IPS-18a (cell line): ENCODE data around the gene SLC37A1.
"Not testable (repeated sequence)": the region's sequence is repeated elsewhere in the genome, so short reads cannot be mapped to it uniquely, and the experiment has no call there.

Source experiments
- H3K27ac ChIP-seq: one replicate; pipeline ENCODE4 v1.5.1; 2013; ENCODE audit warnings: low read length
- H3K27me3 ChIP-seq: one replicate; pipeline ENCODE4 v1.6.1; 2013; ENCODE audit warnings: mild to moderate bottlenecking, low read length; ENCODE audit not compliant: control insufficient read depth, insufficient read depth
- H3K36me3 ChIP-seq: one replicate; pipeline ENCODE4 v1.6.1; 2013; ENCODE audit warnings: low read depth, low read length; ENCODE audit not compliant: control insufficient read depth
- H3K4me1 ChIP-seq: one replicate; pipeline ENCODE4 v1.6.1; 2013; ENCODE audit warnings: low read depth, low read length; ENCODE audit not compliant: control insufficient read depth
- H3K4me3 ChIP-seq: one replicate; pipeline ENCODE4 v1.5.1; 2013; ENCODE audit warnings: low read length
- H3K9ac ChIP-seq: one replicate; pipeline ENCODE4 v1.6.1; 2013; ENCODE audit warnings: mild to moderate bottlenecking, low read length, moderate library complexity
- H3K9me3 ChIP-seq: one replicate; pipeline ENCODE4 v1.6.1; 2013; ENCODE audit warnings: low read depth, low read length; ENCODE audit not compliant: control insufficient read depth

Gene SLC37A1

DNA sequence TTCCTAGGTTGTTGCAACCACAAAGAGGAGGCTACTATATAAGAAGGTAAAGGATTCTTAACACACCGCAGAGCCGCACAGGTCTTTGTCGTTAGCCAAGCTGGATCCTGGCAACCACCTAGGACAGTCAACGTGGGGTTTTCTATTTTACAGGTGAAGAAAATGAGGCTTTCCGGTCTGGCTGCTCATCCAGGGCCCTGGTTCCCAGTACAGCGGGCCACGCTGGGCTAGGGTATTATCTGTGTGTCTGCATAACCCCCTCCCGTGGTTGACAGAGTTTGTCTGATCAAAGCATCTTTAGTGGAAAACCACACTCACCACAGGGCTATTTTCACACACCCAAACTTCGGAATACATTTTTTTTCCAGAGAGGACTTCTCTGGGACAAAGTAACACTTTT, 100.7 kb downstream of the SLC37A1 start:
- no peak overlapping the region for H3K4me3 ChIP-seq
- H3K9ac ChIP-seq: no peak overlapping the region
- no peaks in the 10 kb centered on the region for H3K4me1 ChIP-seq
- no peaks in the 10 kb centered on the region for H3K27me3 ChIP-seq
- no peak overlapping the region for H3K27ac ChIP-seq
- no peaks in the 10 kb centered on the region for H3K36me3 ChIP-seq
- no peaks in the 10 kb centered on the region for H3K9me3 ChIP-seq

DNA sequence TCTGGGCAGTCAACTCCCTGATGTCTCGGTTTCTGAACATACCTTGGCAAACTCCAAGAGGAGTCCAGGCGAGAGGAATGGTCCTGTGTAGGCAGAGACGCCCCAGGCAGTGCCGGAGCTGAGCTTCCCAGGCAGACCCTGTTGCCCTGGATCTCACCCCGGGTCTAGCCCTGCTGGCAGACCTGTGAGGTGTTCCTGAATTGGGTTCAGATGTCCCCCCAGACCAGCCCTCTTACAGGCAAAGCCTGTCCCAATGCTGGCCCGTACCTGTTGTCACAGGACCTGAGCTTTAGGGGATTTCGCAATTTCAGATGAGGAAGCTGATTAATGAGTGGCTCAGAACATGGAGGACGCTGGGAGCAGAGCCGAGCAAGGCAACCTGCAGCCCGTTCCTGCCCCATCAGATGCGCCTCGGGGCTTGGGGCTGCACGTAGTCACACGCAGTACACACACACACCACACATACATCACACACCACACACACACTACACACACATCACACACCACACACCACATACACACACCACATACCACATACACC, 101.2 kb downstream of the SLC37A1 start:
- no peak overlapping the region for H3K27ac ChIP-seq
- no peaks in the 10 kb centered on the region for H3K4me1 ChIP-seq
- no peaks in the 10 kb centered on the region for H3K9me3 ChIP-seq
- H3K4me3 ChIP-seq: no peak overlapping the region
- H3K27me3 ChIP-seq: no peaks in the 10 kb centered on the region
- H3K9ac ChIP-seq: no peak overlapping the region
- H3K36me3 ChIP-seq: no peaks in the 10 kb centered on the region

DNA sequence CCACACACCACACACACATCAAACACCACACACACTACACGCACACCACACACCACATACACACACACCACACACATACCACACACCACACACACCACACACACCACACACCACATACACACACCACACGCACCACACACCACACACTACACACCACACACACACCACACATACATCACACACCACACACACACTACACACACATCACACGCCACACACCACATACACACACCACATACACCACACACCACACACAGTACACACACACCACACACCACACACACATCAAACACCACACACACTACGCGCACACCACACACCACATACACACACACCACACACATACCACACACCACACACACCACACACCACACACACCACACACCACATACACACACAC, 101.7 kb downstream of the SLC37A1 start:
- H3K4me3 ChIP-seq, H3K4me1 ChIP-seq, H3K27ac ChIP-seq, H3K9me3 ChIP-seq, H3K27me3 ChIP-seq, H3K9ac ChIP-seq, H3K36me3 ChIP-seq: not testable (repeated sequence)

DNA sequence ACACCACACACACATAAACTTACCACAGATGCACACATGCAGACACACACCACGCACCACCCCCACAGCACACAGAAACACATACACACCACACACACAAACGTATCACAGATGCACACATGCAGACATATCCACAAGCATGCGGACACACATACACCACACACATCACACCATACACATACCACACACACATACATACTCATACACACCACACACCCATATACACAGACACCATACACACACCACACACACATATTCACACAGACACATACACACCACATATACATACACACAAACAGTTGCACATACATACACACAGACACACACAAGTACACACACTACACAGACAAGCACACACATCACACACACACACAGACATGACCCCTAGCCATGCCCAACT, 102.3 kb downstream of the SLC37A1 start:
- Histone ChIP-seq H3K27ac (no peak overlapping the region), H3K9me3 (no peaks in the 10 kb centered on the region), H3K9ac (no peak overlapping the region), H3K4me3 (no peak overlapping the region), H3K36me3 (no peaks in the 10 kb centered on the region), H3K4me1 (no peaks in the 10 kb centered on the region), H3K27me3 (no peaks in the 10 kb centered on the region)

DNA sequence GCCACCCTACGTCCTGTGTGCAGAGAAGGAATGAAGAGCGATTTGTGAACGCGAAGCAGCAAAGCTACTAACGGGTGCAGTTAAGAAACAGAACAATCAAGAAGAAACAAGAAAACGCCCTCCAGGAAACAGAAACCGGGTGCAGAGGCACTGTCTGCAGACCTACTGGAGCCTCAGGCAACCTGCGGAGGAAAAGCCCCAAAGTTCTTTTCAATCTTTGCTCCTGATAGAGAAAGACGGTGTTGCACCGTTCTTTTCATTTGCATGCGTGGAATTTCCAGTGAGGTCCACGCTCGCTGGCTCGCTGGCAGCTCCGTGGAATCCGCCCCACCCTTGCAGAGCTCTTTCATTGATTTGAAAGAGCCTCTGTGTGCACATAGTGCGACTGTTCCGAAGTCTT, 102.8 kb downstream of the SLC37A1 start:
- H3K27ac ChIP-seq: no peak overlapping the region
- H3K27me3 ChIP-seq: no peaks in the 10 kb centered on the region
- H3K9me3 ChIP-seq: no peaks in the 10 kb centered on the region
- no peaks in the 10 kb centered on the region for H3K36me3 ChIP-seq
- no peak overlapping the region for H3K4me3 ChIP-seq
- H3K4me1 ChIP-seq: peaks cover 1% of the 10 kb centered on the region
- H3K9ac ChIP-seq: no peak overlapping the region

DNA sequence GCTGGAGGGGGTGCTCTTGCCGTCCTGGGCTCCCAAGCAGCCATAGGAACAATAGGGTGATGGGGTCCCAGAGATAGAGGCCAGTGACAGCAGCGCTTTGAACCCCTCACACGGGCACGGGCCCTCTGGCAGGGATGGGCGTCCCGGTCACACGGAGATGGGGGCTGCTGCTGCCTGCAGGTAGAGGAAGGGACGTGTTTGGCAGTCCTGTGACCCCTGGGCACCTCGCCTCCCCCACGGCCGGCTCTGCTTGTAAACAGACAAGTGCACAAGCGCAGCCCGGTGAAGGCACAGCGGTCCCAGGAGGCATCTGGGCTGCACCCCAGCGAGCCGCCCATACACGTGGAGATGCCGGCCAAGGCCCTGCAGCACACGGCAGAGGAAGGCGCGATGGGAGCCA, 103.3 kb downstream of the SLC37A1 start:
- no peaks in the 10 kb centered on the region for H3K36me3 ChIP-seq
- H3K9me3 ChIP-seq: no peaks in the 10 kb centered on the region
- H3K9ac ChIP-seq: no peak overlapping the region
- peaks cover 3% of the 10 kb centered on the region for H3K4me1 ChIP-seq
- no peak overlapping the region for H3K4me3 ChIP-seq
- no peaks in the 10 kb centered on the region for H3K27me3 ChIP-seq
- H3K27ac ChIP-seq: no peak overlapping the region

DNA sequence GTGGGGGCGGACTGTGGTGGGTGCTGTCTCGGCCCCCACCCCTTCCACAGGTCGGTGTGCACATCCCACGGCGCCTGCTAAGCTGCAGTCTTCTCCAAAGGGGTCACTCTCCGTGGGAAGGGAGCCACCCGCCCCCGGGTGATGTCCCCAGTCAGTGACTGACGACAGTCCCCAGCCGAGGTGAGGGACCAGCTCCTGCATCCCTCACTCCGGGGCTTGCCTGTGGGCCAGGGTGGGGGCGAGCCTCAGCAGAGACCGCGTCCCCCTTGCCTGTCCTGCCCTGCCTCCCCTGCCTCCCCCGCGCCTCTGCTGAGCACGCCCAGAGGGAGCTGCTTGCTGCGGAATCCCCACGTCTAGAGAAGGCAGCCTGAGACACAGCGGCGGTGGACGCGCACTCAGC, 103.8 kb downstream of the SLC37A1 start:
- no peak overlapping the region for H3K27ac ChIP-seq
- H3K9ac ChIP-seq: no peak overlapping the region
- no peaks in the 10 kb centered on the region for H3K9me3 ChIP-seq
- no peaks in the 10 kb centered on the region for H3K27me3 ChIP-seq
- peaks cover 3% of the 10 kb centered on the region for H3K4me1 ChIP-seq
- H3K36me3 ChIP-seq: no peaks in the 10 kb centered on the region
- H3K4me3 ChIP-seq: no peak overlapping the region

GRCh38 chr21:42618707-42619102, 105.1 kb downstream of the SLC37A1 start:
- Histone ChIP-seq H3K36me3 (no peaks in the 10 kb centered on the region), H3K9me3 (no peaks in the 10 kb centered on the region), H3K4me3 (no peak overlapping the region), H3K27me3 (no peaks in the 10 kb centered on the region), H3K4me1 (peaks cover 3% of the 10 kb centered on the region), H3K9ac (no peak overlapping the region), H3K27ac (no peak overlapping the region)

DNA sequence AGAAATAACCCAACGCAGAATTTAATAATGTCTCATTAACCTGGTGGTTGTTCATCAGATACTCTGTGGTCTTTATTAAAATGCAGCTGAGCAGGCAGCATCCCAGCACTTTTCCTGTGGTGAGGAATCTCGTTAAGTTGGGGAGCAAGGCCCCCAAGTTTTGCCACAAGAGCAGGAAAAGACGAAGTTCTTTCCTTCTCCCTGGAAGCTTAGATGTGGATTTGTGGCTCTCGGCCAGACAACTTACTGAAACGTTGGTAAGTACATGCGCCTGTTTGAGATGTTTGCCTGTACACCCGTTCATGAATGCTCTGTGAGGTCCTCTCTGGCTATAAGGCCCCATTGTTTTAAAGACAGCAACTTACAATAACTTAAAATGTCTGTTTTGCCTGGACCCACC, 105.5 kb downstream of the SLC37A1 start:
- Histone ChIP-seq H3K9ac (no peak overlapping the region), H3K27ac (no peak overlapping the region), H3K4me1 (peaks cover 3% of the 10 kb centered on the region), H3K9me3 (no peaks in the 10 kb centered on the region), H3K36me3 (no peaks in the 10 kb centered on the region), H3K4me3 (no peak overlapping the region), H3K27me3 (no peaks in the 10 kb centered on the region)

DNA sequence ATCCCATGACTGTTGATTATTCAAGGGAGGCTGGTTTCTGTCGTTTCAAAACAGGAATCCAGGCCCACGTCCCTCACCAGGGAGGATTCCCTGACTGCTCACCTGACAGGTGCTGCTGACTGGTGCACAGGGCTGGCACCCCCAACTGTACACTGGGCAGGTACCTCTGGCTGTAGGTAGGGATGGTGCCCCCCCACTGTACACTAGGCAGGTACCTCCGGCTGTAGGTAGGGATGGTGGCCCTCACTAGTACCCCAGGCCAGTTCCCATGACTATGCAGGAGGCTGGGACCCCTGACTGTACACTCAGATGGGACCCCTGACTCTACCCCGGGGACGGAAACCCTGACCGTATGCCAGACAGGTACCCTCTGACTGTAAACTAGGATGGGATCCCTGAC, 106.2 kb downstream of the SLC37A1 start:
- no peak overlapping the region for H3K4me3 ChIP-seq
- H3K36me3 ChIP-seq: no peaks in the 10 kb centered on the region
- H3K9me3 ChIP-seq: no peaks in the 10 kb centered on the region
- no peaks in the 10 kb centered on the region for H3K27me3 ChIP-seq
- no peak overlapping the region for H3K27ac ChIP-seq
- no peak overlapping the region for H3K9ac ChIP-seq
- peaks cover 3% of the 10 kb centered on the region for H3K4me1 ChIP-seq

DNA sequence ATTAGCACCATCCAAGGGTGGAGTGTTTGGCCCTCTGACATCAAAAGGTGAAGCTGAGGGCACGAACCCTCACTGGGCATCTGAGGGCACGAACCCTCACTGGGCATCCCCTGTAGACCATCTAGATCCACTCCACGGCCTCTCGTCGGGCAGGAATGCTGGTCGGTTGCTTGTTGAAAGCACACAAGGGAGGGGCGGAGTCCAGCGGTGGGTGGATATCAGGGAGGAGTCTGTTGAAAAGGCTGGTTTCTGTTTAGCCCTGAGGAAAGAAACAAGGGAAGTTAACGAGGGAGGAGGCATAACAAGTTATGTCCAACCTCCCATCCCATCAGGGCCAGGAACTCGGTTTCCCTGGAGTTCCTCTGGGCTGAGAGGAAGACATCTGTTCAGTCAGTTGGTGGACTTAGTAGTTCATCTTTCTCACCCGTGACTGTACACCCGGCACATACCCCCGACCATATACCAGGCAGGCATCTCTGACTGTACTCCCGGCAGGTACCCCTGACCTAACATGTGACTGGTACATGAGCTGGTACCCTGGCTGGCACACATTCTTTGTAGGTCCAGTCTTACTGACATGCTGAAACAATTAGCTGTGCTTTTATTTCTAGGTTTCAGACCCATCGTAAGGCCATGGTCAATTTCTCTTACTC, 107.6 kb downstream of the SLC37A1 start:
- H3K9me3 ChIP-seq: no peaks in the 10 kb centered on the region
- H3K4me3 ChIP-seq: no peak overlapping the region
- H3K27ac ChIP-seq: no peak overlapping the region
- H3K4me1 ChIP-seq: peaks cover 3% of the 10 kb centered on the region
- no peak overlapping the region for H3K9ac ChIP-seq
- H3K36me3 ChIP-seq: no peaks in the 10 kb centered on the region
- H3K27me3 ChIP-seq: no peaks in the 10 kb centered on the region

DNA sequence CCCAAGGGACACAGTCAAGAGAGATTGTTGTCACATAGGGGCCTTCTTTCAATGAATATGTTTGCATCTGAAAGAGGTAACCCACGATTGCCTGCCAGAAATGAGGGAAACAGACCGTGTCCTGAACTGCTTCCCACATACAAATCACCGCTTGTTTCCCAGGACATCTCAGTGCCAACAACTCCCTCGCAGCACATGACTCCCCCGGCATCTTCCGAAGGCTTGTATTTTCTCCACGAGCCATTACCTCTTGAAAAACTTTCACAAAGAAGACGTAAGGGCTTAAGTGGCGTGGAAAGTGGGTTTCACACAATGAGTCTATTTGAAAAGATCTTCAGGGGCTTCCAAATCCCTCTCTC, 108.1 kb downstream of the SLC37A1 start:
- Histone ChIP-seq H3K36me3 (no peaks in the 10 kb centered on the region), H3K27ac (no peak overlapping the region)

More for the DNA sequence above, 108.1 kb downstream of the SLC37A1 start:
- Histone ChIP-seq H3K4me1 (peaks cover 3% of the 10 kb centered on the region), H3K4me3 (no peak overlapping the region), H3K9ac (no peak overlapping the region), H3K9me3 (no peaks in the 10 kb centered on the region), H3K27me3 (no peaks in the 10 kb centered on the region)
